GM08714 (cell line): Measurements from ENCODE around the gene OR2A42.
"Not testable (repeated sequence)": the region's sequence is repeated elsewhere in the genome, so short reads cannot be mapped to it uniquely, and the experiment has no call there.

Experiments used
- H3K4me3 ChIP-seq: fragments of 200-500 bp; sonication (Bioruptor generic); 2 replicates; pipeline ENCODE4 v1.5.1; 2014; ENCODE audit warnings: mild to moderate bottlenecking, low read length, inconsistent platforms
- ZNF274 ChIP-seq: IDR thresholded peaks from 2 replicates; pipeline ENCODE4 v1.6.1; 2012; ENCODE audit warnings: mild to moderate bottlenecking, low read depth, low read length

OR2A42 gene, protein sequence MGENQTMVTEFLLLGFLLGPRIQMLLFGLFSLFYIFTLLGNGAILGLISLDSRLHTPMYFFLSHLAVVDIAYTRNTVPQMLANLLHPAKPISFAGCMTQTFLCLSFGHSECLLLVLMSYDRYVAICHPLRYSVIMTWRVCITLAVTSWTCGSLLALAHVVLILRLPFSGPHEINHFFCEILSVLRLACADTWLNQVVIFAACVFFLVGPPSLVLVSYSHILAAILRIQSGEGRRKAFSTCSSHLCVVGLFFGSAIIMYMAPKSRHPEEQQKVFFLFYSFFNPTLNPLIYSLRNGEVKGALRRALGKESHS

DNA sequence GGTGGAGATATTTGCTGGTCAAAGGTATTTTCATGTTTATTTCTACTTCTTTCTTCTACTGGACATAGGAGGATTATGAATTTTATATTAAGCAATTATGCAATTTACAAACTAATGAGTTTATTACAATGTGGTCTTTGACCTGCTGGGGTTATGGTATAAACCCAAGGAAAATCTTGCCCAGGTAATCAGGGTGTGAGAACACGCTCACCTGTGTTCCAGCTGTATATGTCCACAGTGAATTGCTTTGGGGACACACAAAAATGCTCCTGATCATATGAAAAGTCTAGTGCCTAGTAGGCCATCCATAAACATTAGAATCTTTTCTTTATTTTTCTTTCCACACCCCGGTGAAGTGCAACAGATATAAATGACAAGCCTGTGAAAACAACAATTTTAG, at the start of gene OR2A42:
Gene OR2A42, minus strand, starts transcription at position 241 of the 400 bp plus-strand sequence. CDS start 6,762 bp downstream, outside the sequence.
- H3K4me3 ChIP-seq = not testable (repeated sequence)

DNA sequence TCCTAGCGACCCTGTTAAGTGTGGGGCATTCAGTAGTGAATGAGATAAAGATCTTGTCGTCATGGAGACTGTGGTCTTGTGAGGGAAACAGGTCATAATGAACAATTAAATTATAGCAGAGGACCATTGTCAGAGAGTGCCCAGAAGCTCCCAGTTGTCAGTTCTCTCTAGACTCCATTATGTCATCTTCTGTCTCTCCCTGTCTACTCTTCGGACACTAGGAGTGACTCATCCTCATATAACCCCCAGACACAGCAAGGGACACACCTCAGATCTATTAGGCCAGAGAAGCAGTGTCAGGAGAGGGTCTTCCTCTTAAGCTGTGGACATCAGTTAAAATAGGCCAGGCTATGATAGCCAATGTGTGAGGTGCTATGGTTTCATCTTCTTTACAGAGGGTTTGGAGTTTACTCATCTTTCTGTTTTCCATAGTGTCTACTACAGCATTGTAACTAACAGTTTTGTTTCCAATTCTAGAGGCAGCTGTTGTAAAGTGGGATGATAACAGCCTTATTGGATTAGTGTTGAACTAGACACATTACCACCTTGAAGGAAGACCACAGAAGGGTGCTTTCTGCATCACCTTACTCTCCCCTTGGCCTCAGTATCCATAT, 47.9 kb upstream of the OR2A42 start:
- not testable (repeated sequence) for H3K4me3 ChIP-seq

DNA sequence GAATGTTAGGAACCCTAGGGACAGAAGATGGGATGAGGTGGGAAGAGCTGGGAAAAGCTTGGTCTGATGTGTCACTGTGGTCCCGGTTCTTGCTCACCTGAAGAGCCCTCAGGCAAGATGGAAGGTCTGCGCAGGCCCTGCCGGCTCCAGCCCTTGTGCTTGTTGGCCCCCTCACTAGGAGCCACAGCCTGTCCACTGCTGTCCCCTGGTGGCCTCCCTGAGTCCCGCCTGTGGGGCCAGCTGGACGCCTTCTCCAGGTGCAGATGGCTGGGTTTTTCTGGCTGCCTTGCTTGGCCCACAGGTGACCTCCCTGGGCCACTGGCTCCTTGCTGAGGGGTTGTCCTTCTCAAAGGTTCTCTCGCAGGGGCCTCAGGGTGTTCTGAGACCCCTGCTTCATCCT, 44.3 kb upstream of the OR2A42 start:
- not testable (repeated sequence) for H3K4me3 ChIP-seq

DNA sequence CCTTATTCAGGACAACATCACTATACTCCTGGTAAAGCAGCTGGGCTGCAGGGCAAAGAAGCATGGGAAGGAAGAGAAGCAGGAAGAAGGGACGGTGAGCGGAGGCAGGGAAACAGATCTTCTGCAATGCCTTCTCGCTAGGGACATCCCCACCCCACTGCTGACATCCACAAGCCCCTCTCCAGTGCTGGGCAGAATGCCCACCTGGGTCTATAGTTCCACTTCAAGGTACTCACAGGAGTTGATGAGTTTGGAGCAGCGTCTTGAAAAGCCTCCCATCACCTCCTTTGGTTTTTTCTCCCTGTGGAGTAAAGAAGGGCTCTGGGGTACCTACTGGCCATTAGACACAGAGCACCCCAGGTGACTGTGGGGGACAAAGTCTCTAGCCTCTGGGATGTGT, 43.1 kb upstream of the OR2A42 start:
- not testable (repeated sequence) for H3K4me3 ChIP-seq

DNA sequence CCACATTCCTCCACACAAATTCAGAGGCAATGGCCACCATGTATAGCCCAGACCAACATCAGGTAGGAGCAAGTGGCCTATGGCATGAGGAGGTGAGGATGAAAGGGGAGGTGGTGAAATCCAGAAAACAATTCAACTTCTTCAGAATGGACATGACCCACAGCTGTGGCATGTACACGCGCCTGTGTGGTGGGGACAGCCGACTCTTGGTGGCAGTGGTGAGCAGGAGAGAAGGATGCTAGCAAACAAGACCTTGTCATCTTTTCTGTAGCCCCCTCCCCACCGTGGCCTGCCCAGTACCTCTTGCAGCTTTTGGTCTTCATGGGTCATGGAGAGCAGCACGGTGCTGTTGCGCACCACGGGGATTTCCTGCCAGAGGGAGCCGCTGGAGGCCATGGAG, 42.6 kb upstream of the OR2A42 start:
- H3K4me3 ChIP-seq = not testable (repeated sequence)

DNA sequence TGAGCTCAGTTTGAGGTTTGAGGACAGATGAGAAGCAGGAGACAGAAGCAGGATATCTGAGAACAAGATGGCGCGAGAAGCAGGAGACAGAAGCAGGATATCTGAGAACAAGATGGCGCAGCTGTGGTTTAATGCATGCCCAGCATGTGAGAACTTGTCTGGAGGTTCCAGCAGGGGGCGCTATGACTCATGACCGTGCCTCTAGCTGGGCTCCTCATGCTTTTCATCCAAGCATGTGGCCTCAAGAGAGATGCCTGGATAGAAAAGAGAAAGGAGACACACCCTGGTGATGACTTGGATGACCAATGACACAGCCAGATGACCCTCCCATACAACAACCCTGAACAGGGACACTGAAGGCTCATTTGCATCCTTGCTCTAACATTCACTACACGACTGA, 40.6 kb upstream of the OR2A42 start:
- H3K4me3 ChIP-seq = not testable (repeated sequence)

DNA sequence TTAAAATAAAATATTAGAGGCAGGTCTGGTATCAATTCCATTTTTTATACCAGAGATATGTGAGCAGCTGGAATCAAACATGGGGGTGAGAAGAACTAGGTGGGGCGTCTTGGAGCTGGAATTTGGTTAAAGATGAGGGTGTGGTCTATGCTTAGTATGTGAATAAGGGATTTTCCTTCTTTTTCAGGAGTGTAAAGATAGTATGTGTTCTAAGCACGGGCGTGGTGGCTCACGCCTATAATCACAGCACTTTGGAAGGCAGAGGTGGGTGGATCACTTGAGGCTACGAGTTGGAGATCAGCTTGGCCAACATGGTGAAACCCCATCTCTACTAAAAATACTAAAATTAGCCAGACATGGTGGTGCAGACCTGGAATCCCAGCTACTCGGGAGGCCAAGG, 35.9 kb upstream of the OR2A42 start:
- not testable (repeated sequence) for H3K4me3 ChIP-seq

DNA sequence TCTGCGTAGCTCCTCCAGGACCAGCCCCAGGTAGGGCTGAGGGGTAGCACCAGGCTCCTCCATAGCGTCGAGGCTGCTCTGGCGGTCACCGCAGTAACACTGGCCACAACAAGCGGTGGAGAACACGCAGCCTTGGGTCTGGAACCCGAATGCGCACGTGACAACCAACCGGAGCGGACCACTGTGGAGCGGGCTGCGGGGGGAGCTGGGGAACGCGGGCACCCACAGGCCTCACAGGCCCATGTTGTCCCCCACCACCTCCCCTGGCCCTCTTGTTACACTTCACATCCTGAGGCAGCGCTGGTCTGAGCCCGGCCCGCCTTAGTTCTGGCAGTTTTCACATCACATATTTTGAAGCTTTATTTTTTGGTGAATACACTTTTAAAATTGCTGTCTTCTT, 29.8 kb upstream of the OR2A42 start, which contains the start of gene CTAGE8:
Gene CTAGE8, minus strand, starts transcription at position 101 of the 400 bp plus-strand sequence. Its CDS starts 38 bp downstream, at position 63.
- H3K4me3 ChIP-seq = not testable (repeated sequence)

DNA sequence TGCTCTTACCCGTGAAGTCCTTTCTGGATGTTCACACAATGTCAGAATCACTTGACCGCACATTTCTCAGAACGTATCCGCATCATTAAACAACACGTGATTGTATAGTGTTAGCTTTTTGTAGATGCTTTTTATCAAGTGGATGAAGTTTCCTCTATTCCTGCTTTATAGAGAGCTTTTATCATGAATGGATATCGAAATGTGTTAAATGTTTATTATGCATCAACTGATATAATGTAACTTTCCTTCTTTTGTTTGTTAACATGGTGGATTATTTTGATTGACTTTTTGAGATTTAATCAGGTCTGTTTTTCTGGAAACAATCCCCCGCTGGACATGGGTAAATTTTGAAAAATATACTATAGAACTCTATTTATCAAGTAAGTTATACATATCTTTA, 25.3 kb upstream of the OR2A42 start, which contains the start of gene OR2A7:
Gene OR2A7, minus strand, starts transcription at position 101 of the 400 bp plus-strand sequence. CDS start 5,164 bp downstream, outside the sequence.
- not testable (repeated sequence) for H3K4me3 ChIP-seq

DNA sequence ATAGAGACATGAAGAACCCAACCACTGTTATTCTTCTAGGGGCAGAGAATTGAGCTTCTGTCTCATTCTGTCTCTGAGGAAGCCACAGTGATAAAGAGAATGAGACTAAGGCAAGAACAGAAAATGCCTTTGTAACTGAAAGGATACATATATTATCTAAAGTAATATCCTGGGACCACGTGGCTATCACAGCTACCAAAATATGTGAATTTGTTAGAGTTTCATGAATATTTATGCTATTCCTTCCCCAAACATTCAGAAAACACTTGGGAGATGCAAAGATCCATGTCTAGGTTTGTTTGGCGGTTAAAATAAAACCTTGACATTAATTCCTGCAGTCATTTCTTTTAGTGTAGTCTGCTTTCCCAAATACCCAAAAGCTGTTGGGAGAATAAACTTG, 22.7 kb upstream of the OR2A42 start:
- not testable (repeated sequence) for H3K4me3 ChIP-seq

DNA sequence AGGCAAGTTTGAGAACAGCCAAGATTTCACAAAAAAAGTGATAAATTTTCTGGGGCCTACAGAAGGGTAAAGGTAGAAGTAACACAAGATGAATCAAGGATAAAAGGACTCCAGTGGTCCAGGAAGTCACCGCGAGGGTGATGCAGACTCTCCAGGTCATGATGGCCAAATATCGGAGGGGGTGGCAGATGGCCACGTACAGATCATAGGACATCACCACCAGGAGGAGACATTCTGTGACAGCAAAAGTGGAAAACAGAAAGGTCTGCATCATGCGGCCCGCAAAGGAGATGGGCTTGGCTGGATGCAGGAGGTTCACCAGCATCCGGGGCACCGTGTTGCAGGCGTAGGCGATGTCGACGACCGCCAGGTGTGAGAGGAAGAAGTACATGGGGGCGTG, 19.7 kb upstream of the OR2A42 start:
- not testable (repeated sequence) for H3K4me3 ChIP-seq

DNA sequence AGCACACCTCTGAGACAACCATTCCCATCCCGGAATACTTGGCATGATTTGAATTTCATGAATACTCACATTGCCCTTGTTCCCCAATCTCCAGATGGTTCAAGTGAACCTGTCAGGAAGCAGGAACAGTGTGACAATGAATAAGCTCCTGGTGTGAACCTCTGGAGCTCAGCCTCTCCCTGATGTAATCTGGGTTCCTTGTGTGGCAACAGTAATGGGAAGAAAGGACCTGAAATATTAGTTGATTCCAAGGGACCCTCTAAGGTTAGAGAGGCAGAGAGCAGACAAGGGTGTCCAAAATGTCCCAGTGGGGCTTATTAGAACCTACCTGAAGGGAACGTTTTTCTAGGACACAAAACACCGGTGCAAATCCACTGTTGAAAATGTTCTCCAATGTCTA, 16.7 kb upstream of the OR2A42 start:
- H3K4me3 ChIP-seq = no peak overlapping the region
- TF ChIP-seq ZNF274 = no peak

DNA sequence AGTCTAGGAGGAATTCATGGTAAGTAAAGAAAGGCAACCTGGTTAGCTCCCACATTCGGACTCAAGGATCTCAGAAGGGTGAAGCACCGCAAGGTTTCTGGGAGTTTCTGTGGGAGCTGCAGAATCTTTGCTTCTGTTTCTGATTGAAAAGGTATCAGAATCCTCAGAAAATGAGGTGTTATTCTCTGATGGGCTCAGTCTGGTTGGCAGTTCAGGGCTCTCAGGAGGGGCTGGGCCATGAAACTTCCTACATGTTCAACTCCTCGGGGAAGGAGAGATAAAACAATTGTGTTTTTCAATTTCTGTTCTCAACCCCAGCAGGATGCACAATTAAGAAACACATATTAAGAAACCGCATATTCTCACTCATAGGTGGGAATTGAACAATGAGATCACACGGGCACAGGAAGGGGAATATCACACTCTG, 16.1 kb upstream of the OR2A42 start:
- no peak overlapping the region for H3K4me3 ChIP-seq
- TF ChIP-seq ZNF274 = no peak

DNA sequence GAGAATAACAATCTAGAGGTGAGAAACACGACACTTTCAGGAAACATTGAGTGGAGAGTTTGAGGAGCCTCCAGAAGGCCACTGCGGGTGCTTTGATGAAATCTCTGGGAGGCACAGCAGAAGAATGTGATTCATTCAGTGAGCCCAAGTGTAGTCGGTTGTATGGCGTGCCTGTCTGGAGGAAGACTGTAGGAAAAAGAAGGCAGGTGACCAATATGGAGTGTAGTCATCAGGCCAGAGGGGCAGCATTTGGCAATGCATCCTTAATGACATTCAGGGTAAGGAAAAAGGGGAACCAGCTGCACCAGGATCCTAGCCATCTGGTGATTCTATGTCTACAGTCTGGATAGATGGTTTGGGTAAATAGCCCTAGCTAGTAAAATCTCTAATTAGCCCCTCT, 12.9 kb upstream of the OR2A42 start:
- not testable (repeated sequence) for H3K4me3 ChIP-seq

DNA sequence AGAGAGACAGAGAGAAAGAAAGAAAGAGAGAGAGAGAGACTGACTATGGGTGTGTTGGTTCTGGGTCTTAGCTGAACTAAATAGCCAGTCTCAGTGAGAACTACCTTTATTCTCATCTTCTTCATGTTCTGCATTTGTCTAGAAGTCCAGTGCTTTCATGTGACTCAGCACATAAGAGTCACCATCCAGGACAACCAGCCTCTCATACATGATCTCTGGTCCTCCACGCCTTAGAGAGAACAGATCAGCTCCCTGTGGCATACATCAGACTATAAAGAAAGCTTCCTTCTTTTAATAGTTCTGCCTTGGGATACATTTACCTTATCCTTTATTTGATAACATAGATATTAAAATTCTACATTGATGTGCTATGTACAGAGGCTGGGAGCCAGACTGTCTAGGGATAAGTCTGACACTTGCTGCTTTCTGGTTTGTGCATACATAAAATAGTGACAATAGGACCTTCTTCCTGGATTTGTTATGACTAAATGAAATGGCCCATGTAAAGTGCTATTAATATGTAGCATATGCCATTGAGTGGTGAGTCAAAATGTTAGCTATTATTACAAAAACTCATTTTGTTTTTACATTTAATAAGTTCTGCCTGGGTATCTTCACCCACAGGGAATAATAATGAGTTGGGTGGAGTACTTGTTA, 8.4 kb upstream of the OR2A42 start:
- not testable (repeated sequence) for H3K4me3 ChIP-seq

DNA sequence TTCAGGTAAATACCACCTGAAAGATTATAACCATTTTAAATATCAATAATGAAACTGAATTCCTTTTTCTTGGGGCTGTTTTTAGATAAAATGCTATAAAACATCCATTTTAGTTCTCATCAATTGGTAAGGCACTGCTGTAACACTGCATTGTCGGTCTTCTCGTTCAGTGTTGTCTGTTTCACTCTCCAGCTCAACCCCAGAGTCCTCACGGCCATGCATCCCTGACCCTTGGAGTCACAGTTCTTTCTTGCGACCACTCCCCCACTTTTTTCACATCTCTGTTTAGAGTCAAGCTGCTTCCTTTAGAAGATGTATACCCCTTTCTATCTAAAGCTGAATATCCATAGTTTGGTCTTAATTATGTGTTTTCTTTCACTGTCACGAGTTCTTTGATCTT, 7.6 kb upstream of the OR2A42 start:
- H3K4me3 ChIP-seq = not testable (repeated sequence)

DNA sequence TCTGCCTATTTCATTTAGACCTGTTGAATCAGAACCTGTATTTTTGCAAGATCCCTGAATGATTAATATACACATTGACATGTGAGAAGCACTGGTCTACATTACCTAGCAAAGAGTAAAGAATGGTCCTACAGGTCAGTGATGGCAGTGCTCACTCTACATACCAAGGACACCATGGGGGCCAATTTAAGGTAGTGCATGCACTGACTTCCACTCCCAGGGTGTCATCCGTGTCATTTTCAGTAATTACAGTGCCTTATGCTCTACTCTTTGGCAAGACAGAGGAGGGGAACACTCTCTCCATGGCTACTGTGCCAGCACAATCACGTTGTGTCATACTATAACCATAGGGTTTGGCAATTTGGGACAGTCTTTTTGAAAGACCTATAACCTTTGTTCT, 6.0 kb upstream of the OR2A42 start:
- H3K4me3 ChIP-seq = not testable (repeated sequence)

DNA sequence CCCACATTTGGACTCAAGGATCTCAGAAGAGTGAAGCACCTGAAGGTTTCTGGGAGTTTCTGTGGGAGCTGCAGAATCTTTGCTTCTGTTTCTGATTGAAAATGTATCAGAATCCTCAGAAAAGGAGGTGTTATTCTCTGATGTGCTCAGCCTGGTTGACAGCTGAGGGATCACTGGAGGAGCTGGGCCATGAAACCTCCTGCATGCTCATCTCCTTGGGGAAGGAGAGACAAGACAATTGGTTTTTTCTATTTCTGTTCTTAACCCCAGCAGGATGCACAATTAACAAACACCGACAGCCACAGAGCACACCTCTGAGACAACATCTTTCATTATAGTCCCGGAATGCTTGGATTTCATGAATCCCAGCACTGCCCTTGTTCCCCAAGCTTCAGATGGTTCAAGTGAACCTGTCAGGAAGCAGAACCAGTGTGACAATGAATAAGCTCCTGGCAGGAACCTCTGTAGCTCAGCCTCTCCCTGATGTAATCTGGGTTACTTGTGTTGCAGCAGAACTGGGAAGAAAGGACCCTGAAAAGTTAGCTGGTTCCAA, 799 bp downstream of the OR2A42 start:
- H3K4me3 ChIP-seq = not testable (repeated sequence)

DNA sequence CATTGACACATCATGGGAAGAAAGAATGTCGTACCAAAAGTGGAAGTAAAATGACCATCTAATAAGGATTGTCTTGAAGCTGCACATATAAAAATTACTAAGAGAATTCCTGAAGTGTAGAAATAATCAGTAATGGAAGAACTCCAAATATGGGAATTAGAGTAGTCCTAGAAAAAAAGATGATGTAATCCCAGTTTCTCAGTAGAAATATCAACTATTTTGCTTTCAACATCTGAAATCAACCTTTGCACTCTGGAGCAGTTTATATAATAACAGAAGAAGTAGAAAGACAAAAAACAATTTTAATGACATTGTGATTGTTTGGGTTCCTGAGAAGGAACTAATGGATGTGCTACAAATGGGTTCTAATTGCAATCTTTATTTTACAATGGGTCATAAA, 6.4 kb downstream of the OR2A42 start:
- not testable (repeated sequence) for H3K4me3 ChIP-seq

DNA sequence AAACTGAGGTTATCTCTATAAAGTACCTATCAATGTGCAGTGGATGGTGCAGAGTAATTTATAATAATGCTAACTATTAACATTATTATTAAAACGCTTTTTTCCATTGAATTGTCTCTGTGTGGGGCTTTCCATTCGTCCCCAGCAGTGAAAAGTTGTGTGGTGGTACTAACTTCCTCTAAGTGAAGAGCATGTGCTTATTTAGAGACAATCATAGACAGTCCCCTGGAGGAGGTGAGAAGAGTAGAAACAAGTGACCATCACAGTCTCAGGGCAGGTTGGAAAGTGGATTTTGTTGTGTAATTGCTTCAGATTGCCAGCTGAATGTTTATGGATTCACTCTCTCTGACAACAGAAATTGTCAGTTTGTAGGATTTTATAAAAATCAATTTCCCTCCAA, 8.4 kb downstream of the OR2A42 start:
- not testable (repeated sequence) for H3K4me3 ChIP-seq

DNA sequence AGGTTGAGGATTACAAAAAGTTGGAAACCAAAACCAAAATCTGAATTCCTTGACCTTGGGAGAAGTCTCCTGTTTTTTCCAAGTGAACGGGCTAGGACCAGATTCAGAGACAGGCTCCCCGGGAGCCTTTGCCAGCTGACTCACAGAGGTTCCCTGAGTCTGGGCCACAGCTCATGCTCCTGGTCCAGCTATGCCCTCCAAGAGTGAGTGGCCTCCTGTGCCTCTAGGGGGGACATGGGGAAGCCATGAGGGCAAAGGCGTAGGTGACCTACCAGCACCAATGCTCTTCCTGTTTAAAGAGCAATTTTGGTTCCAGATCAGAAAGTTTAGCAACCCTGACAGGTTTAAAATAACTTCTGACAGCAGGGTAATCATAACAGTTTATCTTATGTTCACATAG, 10.6 kb downstream of the OR2A42 start:
- H3K4me3 ChIP-seq = not testable (repeated sequence)

DNA sequence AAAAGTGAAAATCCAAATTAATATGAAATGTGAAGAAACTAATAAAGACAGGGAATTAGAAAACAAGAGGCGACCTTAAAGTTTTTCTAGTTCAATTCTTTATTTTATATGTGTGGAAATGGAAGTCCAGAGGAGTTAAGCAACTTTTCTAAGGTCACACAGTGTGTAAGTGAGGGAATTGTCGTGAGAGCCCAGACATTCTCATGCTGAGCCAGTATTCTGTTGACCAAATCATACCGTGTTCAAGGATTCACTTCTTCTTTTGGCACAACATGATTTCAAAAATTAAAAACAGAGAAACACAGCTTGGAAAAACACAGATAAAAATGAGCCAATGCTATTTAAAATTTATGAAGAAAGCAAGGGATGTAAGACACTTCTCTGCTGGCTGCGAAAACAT, 12.5 kb downstream of the OR2A42 start:
- H3K4me3 ChIP-seq = not testable (repeated sequence)
